Endodermal cell (in vitro differentiated cells): ENCODE measurements around the gene EVX2. TPM values are rescaled to one million over a fixed set of nuclear protein-coding genes. Genes with fewer than 3 reads are reported as not detected.

ENCODE experiments used
- DNase-seq: peaks from one replicate; pipeline ENCODE4 v3.0.0-alpha.2; 2017
- H3K27ac ChIP-seq: 2 replicates; pipeline ENCODE4 v1.5.1; 2013; ENCODE audit warnings: mild to moderate bottlenecking, low read depth, low read length, moderate library complexity
- H3K27me3 ChIP-seq: 2 replicates; pipeline ENCODE4 v1.6.1; 2013; ENCODE audit warnings: mild to moderate bottlenecking, low read length, moderate library complexity; ENCODE audit not compliant: insufficient read depth, control insufficient read depth, poor library complexity, severe bottlenecking
- H3K36me3 ChIP-seq: 2 replicates; pipeline ENCODE4 v1.7.0; 2013; ENCODE audit warnings: mild to moderate bottlenecking, low read length, moderate library complexity; ENCODE audit not compliant: control insufficient read depth, insufficient read depth
- H3K4me1 ChIP-seq: one replicate; pipeline ENCODE4 v1.7.0; 2013; ENCODE audit warnings: low read length; ENCODE audit not compliant: control insufficient read depth, insufficient read depth
- H3K4me3 ChIP-seq: 2 replicates; pipeline ENCODE4 v1.5.1; 2013; ENCODE audit warnings: mild to moderate bottlenecking, low read length, moderate library complexity
- H3K9ac ChIP-seq: 2 replicates; pipeline ENCODE4 v1.6.1; 2013; ENCODE audit warnings: mild to moderate bottlenecking, low read length, moderate library complexity; ENCODE audit not compliant: poor library complexity, severe bottlenecking; ENCODE audit errors: extremely low read depth
- H3K9me3 ChIP-seq: 2 replicates; pipeline ENCODE4 v1.6.1; 2013; ENCODE audit warnings: mild to moderate bottlenecking, low read length, moderate library complexity; ENCODE audit not compliant: control insufficient read depth
- H3K27ac Mint-ChIP-seq: 2 replicates; pipeline ENCODE4 v1.8.0; 2020; ENCODE audit warnings: mixed read lengths
- H3K27me3 Mint-ChIP-seq: 2 replicates; pipeline ENCODE4 v1.8.0; 2021; ENCODE audit warnings: mild to moderate bottlenecking, mixed read lengths; ENCODE audit not compliant: insufficient read depth
- H3K36me3 Mint-ChIP-seq: 2 replicates; pipeline ENCODE4 v1.8.0; 2020; ENCODE audit warnings: low read depth, mixed read lengths
- H3K4me1 Mint-ChIP-seq: 2 replicates; pipeline ENCODE4 v1.8.0; 2020; ENCODE audit warnings: mixed read lengths
- H3K4me3 Mint-ChIP-seq: 2 replicates; pipeline ENCODE4 v1.8.0; 2020; ENCODE audit warnings: mild to moderate bottlenecking, moderate library complexity, mixed read lengths
- H3K9me3 Mint-ChIP-seq: 2 replicates; pipeline ENCODE4 v1.8.0; 2020; ENCODE audit warnings: mild to moderate bottlenecking, mixed read lengths
- WGBS, 2 experiments: methylation state at CpG; one replicate each; pipeline versions ENCODE4 v1.1.5 to v1.1.7; 2013; ENCODE audit warnings: missing lambda C conversion rate in 2 of 2, mixed read lengths in 1 of 2; ENCODE audit not compliant: insufficient coverage in 1 of 2, insufficient read length in 1 of 2; 5-methylcytosine and 5-hydroxymethylcytosine counted together
- total RNA-seq, 2 donors: library from RNA; stranded (reverse); fragmentation: NEBNext Ultra II Directional in 1 of 2; extraction: Animal tissue kit (Norgen Biotek cat#: 25700) in 1 of 2; gene quantifications; 2 replicates in 1 of 2; 3 replicates in 1 of 2; pipeline ENCODE4 v1.2.1, GENCODE V29; 2021
- TF ChIP-seq, protein P1 (sequence below): fragments of 200-600 bp; sonication (generic); conservative IDR thresholded peaks from 2 replicates; pipeline ENCODE4 v1.5.0; 2021; ENCODE audit warnings: antibody characterized with exemption, mild to moderate bottlenecking

The EVX2 gene
- total RNA-seq, 2 donors from 2014 or later: not detected

DNA sequence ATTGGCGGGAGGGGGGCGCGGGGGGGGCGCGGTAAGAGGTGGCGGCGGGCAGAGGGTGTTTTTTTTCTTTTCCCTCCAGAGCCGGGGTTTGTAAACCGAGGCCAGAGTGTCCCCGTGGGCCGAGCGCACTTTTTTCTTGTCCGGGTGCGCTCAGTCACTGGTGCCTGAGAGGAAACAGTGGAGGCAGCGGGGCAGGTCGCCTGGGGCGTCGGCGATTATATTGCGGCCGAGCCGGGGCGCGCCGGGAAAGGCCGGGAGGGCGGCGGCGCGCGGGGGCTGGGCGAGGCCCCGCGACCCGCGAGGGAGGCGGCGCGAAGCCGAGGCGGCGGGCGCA, 46.0 kb upstream of the EVX2 start:
- TF ChIP-seq, protein P1, sequence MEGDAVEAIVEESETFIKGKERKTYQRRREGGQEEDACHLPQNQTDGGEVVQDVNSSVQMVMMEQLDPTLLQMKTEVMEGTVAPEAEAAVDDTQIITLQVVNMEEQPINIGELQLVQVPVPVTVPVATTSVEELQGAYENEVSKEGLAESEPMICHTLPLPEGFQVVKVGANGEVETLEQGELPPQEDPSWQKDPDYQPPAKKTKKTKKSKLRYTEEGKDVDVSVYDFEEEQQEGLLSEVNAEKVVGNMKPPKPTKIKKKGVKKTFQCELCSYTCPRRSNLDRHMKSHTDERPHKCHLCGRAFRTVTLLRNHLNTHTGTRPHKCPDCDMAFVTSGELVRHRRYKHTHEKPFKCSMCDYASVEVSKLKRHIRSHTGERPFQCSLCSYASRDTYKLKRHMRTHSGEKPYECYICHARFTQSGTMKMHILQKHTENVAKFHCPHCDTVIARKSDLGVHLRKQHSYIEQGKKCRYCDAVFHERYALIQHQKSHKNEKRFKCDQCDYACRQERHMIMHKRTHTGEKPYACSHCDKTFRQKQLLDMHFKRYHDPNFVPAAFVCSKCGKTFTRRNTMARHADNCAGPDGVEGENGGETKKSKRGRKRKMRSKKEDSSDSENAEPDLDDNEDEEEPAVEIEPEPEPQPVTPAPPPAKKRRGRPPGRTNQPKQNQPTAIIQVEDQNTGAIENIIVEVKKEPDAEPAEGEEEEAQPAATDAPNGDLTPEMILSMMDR: no peak
- peak overlapping the region; percentile 33 for H3K4me3 Mint-ChIP-seq
- 1 to 2% methylated on average over 9 to 43 of the region's 43 CpGs for WGBS, 2 experiments
- Histone ChIP-seq H3K36me3 (no peaks in the 10 kb centered on the region), H3K27me3 (peaks cover 100% of the 10 kb centered on the region), H3K27ac (no peak overlapping the region), H3K9ac (no peak overlapping the region), H3K9me3 (no peaks in the 10 kb centered on the region), H3K4me1 (no peaks in the 10 kb centered on the region), H3K4me3 (no peak overlapping the region)
- no peaks in the 10 kb centered on the region for H3K36me3 Mint-ChIP-seq
- no peak overlapping the region for H3K27ac Mint-ChIP-seq
- peak; percentile 61 for DNase-seq
- no peaks in the 10 kb centered on the region for H3K9me3 Mint-ChIP-seq
- peaks cover 12% of the 10 kb centered on the region for H3K4me1 Mint-ChIP-seq
- H3K27me3 Mint-ChIP-seq: peaks cover 96% of the 10 kb centered on the region

GRCh38 chr2:176128982-176129796, 45.4 kb upstream of the EVX2 start, which contains the start of gene HOXD8:
Gene HOXD8, plus strand, starts transcription at chr2:176129705. Its CDS starts 662 bp downstream, at chr2:176130367.
- Mint-ChIP-seq H3K36me3 (no peaks in the 10 kb centered on the region), H3K27me3 (peaks cover 96% of the 10 kb centered on the region)
- DNase-seq: peak; percentile 77

GRCh38 chr2:176128172-176128981, 44.6 kb upstream of the EVX2 start:
- H3K9me3 Mint-ChIP-seq: no peaks in the 10 kb centered on the region
- Histone ChIP-seq H3K9ac (no peak overlapping the region), H3K27ac (no peak overlapping the region), H3K36me3 (no peaks in the 10 kb centered on the region), H3K9me3 (no peaks in the 10 kb centered on the region), H3K27me3 (peaks cover 100% of the 10 kb centered on the region), H3K4me1 (no peaks in the 10 kb centered on the region), H3K4me3 (peak overlapping the region; percentile 38)
- peaks cover 12% of the 10 kb centered on the region for H3K4me1 Mint-ChIP-seq
- H3K27me3 Mint-ChIP-seq: peaks cover 96% of the 10 kb centered on the region
- peak; percentile 82 for DNase-seq
- no peak overlapping the region for H3K27ac Mint-ChIP-seq
- no peaks in the 10 kb centered on the region for H3K36me3 Mint-ChIP-seq
- TF ChIP-seq, protein P1: no peak
- peak overlapping the region; percentile 33 for H3K4me3 Mint-ChIP-seq
- 4 to 11% methylated on average over 14 to 47 of the region's 49 CpGs for WGBS, 2 experiments

More at GRCh38 chr2:176128982-176129796, 45.4 kb upstream of the EVX2 start, which contains the start of gene HOXD8:
- Histone ChIP-seq H3K9ac (no peak within 1 kb of the TSS), H3K9me3 (no peaks in the 10 kb centered on the region), H3K27ac (no peak within 1 kb of the TSS), H3K27me3 (peaks cover 100% of the 10 kb centered on the region), H3K4me3 (peak within 1 kb of the TSS; percentile 38), H3K4me1 (no peaks in the 10 kb centered on the region), H3K36me3 (no peaks in the 10 kb centered on the region)
- H3K27ac Mint-ChIP-seq: no peak within 1 kb of the TSS
- 1 to 3% methylated on average over 17 to 64 of the region's 64 CpGs for WGBS, 2 experiments
- H3K4me3 Mint-ChIP-seq: peak within 1 kb of the TSS; percentile 33
- H3K4me1 Mint-ChIP-seq: peaks cover 12% of the 10 kb centered on the region
- TF ChIP-seq, protein P1: no peak
- H3K9me3 Mint-ChIP-seq: no peaks in the 10 kb centered on the region
